Peyer's patch (tissue), 4 donors: ENCODE measurements around the gene THBS1. TPM values are rescaled to one million over a fixed set of nuclear protein-coding genes. Genes with fewer than 3 reads are reported as not detected.

Experiments
- DNase-seq, 3 donors: peaks; one replicate each; pipeline ENCODE4 v3.0.0-alpha.2; 2017 to 2019
- H3K27ac ChIP-seq, 4 donors: fragments of 200-600 bp; sonication (generic); one replicate each; pipeline ENCODE4 v1.5.1; 2016 to 2019
- H3K27me3 ChIP-seq, 2 donors: fragments of 200-600 bp; sonication (generic); one replicate each; pipeline ENCODE4 v1.5.1; 2019
- H3K36me3 ChIP-seq, 3 donors: fragments of 200-600 bp; sonication (generic); one replicate each; pipeline ENCODE4 v1.5.1; 2016 to 2019
- H3K4me1 ChIP-seq, 4 donors: fragments of 200-600 bp; sonication (generic); one replicate each; pipeline ENCODE4 v1.5.1; 2016 to 2019
- H3K4me3 ChIP-seq, 4 donors: fragments of 200-600 bp; sonication (generic); 1 replicate in 3 of 4; 2 replicates in 1 of 4; pipeline ENCODE4 v1.5.1; 2016 to 2019; ENCODE audit warnings: mild to moderate bottlenecking in 1 of 4
- H3K9me3 ChIP-seq, 4 donors: fragments of 200-600 bp; sonication (generic); one replicate each; pipeline ENCODE4 v1.5.1; 2016 to 2019; ENCODE audit warnings: mild to moderate bottlenecking in 1 of 4
- CTCF ChIP-seq, 6 experiments: fragments of 450-650 bp in 4 of 6; fragments of 200-600 bp in 2 of 6; sonication (generic) in 1 of 6; IDR thresholded peaks; one replicate each; pipeline ENCODE4 v1.5.1; 2017 to 2019; ENCODE audit warnings: antibody characterized with exemption in 6 of 6, mild to moderate bottlenecking in 3 of 6, moderate library complexity in 1 of 6
- POLR2A ChIP-seq, 2 donors: fragments of 450-650 bp; IDR thresholded peaks; one replicate each; pipeline ENCODE4 v1.5.1; 2017; ENCODE audit warnings: antibody characterized with exemption in 2 of 2, mild to moderate bottlenecking in 2 of 2, moderate library complexity in 2 of 2
- total RNA-seq, 4 donors: library from RNA; depleted of rRNA; stranded (reverse); fragments of >200 nt; gene quantifications; one replicate each; pipeline ENCODE4 v1.1.0, GENCODE V29; 2016

THBS1 gene
- total RNA-seq, 4 donors from 2014 or later: 68.7 to 784 (median 139) TPM

- Histone ChIP-seq H3K4me3 (no peak overlapping the region), H3K9me3 (no peaks in the 10 kb centered on the region), H3K36me3 (no peaks in the 10 kb centered on the region), H3K27me3 (no peaks in the 10 kb centered on the region), H3K4me1 (peaks cover 0 to 43% (median 9%) of the 10 kb centered on the region in 4 donors), H3K27ac (peak overlapping the region in 1 of 4 donors; percentile 91)
- TF ChIP-seq POLR2A (IDR thresholded peaks at IDR 0.05) (no peak), CTCF (IDR thresholded peaks at IDR 0.05) (no peak)
- DNase-seq: no peak
Observed at GRCh38 chr15:39621976-39622375, 41.1 kb downstream of the THBS1 start.

- peaks cover 0 to 45% (median 9%) of the 10 kb centered on the region in 4 donors for H3K4me1 ChIP-seq
- TF ChIP-seq CTCF (IDR thresholded peaks at IDR 0.05): no peak
- no peak for TF ChIP-seq POLR2A (IDR thresholded peaks at IDR 0.05)
- peak overlapping the region in 3 of 4 donors; percentile 75 to 91 (median 82) for H3K27ac ChIP-seq
- no peaks in the 10 kb centered on the region for H3K36me3 ChIP-seq
- no peaks in the 10 kb centered on the region for H3K9me3 ChIP-seq
- peak in 1 of 3 donors; percentile 47 for DNase-seq
- no peak overlapping the region for H3K4me3 ChIP-seq
- H3K27me3 ChIP-seq: no peaks in the 10 kb centered on the region
Observed at GRCh38 chr15:39622660-39623516, 42.0 kb downstream of the THBS1 start.

- Histone ChIP-seq H3K4me3 (no peak overlapping the region), H3K4me1 (peaks cover 0 to 51% (median 10%) of the 10 kb centered on the region in 4 donors), H3K27me3 (no peaks in the 10 kb centered on the region), H3K27ac (peak overlapping the region; percentile 32 to 91 (median 78)), H3K9me3 (no peaks in the 10 kb centered on the region), H3K36me3 (no peaks in the 10 kb centered on the region)
- peak in 2 of 3 donors; percentile 36 to 62 for DNase-seq
- TF ChIP-seq POLR2A (IDR thresholded peaks at IDR 0.05) (no peak), CTCF (IDR thresholded peaks at IDR 0.05) (no peak)
Observed at GRCh38 chr15:39623529-39623931, 42.7 kb downstream of the THBS1 start.

GRCh38 chr15:39624806-39625205, 43.9 kb downstream of the THBS1 start:
- peak overlapping the region; percentile 62 to 91 (median 78) for H3K27ac ChIP-seq
- peak; percentile 34 to 89 (median 61) for DNase-seq
- no peaks in the 10 kb centered on the region for H3K27me3 ChIP-seq
- no peaks in the 10 kb centered on the region for H3K36me3 ChIP-seq
- no peak overlapping the region for H3K4me3 ChIP-seq
- H3K4me1 ChIP-seq: peaks cover 0 to 64% (median 17%) of the 10 kb centered on the region in 4 donors
- no peak for TF ChIP-seq POLR2A (IDR thresholded peaks at IDR 0.05)
- TF ChIP-seq CTCF (IDR thresholded peaks at IDR 0.05): peak in 4 of 6 experiments; percentile 11 to 36 (median 23)
- H3K9me3 ChIP-seq: no peaks in the 10 kb centered on the region

- peak in 1 of 3 donors; percentile 47 for DNase-seq
- H3K9me3 ChIP-seq: no peaks in the 10 kb centered on the region
- TF ChIP-seq POLR2A (IDR thresholded peaks at IDR 0.05) (no peak), CTCF (IDR thresholded peaks at IDR 0.05) (no peak)
- H3K27me3 ChIP-seq: no peaks in the 10 kb centered on the region
- H3K36me3 ChIP-seq: no peaks in the 10 kb centered on the region
- no peak overlapping the region for H3K4me3 ChIP-seq
- H3K27ac ChIP-seq: peak overlapping the region; percentile 62 to 91 (median 74)
- H3K4me1 ChIP-seq: peaks cover 0 to 70% (median 20%) of the 10 kb centered on the region in 4 donors
Observed at GRCh38 chr15:39625451-39625850, 44.6 kb downstream of the THBS1 start.
